ENCODE measurements around the gene CFHR5. TPM values are rescaled to one million over a fixed set of nuclear protein-coding genes. Genes with fewer than 3 reads are reported as not detected.

Gene CFHR5
- total RNA-seq, 1 experiment from 2014 or later: not detected

DNA sequence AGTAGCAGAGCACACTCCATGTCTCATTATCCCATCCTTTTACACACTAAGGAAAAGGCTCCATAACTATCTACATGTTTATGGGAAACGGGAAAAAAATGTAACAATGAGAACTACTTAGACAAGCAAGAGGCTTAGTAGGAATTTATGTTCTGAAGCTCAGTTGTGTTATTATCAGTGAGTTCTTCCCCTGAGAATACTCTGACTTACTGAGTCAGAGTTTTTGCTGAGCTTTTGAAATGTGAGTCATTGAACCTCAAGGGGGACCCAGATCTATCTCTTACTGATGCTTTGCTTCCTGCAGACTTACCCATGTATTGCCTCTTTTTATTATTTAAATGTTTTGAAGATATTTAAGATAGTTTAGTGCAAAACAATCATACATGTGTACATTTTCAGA lies 20.1 kb downstream of the CFHR5 start:
- DNase-seq: no peak
- Histone ChIP-seq H3K27me3 (replicated peaks; ENCODE audit: control insufficient read depth, insufficient read depth, low read length) (no peaks in the 10 kb centered on the region), H3K4me3 (ENCODE audit: low read depth, low read length) (no peak overlapping the region), H3K9me3 (no peaks in the 10 kb centered on the region), H3K4me1 (no peaks in the 10 kb centered on the region), H3K36me3 (ENCODE audit: control insufficient read depth, insufficient read depth, low read length) (no peaks in the 10 kb centered on the region)
- Mint-ChIP-seq H3K36me3 (ENCODE audit: insufficient read depth, unreplicated experiment) (no peaks in the 10 kb centered on the region), H3K27ac (ENCODE audit: unreplicated experiment) (no peak overlapping the region), H3K4me1 (ENCODE audit: low read depth, unreplicated experiment) (no peaks in the 10 kb centered on the region), H3K4me3 (ENCODE audit: unreplicated experiment) (no peak overlapping the region), H3K9me3 (ENCODE audit: unreplicated experiment) (no peaks in the 10 kb centered on the region), H3K27me3 (ENCODE audit: insufficient read depth, unreplicated experiment) (no peaks in the 10 kb centered on the region)
- ChIA-PET CTCF (no interaction called here), POLR2A (no interaction called here)
- TF ChIP-seq, protein P1, sequence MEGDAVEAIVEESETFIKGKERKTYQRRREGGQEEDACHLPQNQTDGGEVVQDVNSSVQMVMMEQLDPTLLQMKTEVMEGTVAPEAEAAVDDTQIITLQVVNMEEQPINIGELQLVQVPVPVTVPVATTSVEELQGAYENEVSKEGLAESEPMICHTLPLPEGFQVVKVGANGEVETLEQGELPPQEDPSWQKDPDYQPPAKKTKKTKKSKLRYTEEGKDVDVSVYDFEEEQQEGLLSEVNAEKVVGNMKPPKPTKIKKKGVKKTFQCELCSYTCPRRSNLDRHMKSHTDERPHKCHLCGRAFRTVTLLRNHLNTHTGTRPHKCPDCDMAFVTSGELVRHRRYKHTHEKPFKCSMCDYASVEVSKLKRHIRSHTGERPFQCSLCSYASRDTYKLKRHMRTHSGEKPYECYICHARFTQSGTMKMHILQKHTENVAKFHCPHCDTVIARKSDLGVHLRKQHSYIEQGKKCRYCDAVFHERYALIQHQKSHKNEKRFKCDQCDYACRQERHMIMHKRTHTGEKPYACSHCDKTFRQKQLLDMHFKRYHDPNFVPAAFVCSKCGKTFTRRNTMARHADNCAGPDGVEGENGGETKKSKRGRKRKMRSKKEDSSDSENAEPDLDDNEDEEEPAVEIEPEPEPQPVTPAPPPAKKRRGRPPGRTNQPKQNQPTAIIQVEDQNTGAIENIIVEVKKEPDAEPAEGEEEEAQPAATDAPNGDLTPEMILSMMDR (IDR thresholded peaks at IDR 0.05; ENCODE audit: insufficient read depth in 1 of 2, low read depth in 1 of 2, low read length in 1 of 2, severe bottlenecking in 1 of 2, unreplicated experiment in 1 of 2): no peak
- intact Hi-C loops (cut with micrococcal nuclease; ENCODE audit: unreplicated experiment): no loop called here
- no TSS peak for BruUV-seq (replicated peaks)

DNA sequence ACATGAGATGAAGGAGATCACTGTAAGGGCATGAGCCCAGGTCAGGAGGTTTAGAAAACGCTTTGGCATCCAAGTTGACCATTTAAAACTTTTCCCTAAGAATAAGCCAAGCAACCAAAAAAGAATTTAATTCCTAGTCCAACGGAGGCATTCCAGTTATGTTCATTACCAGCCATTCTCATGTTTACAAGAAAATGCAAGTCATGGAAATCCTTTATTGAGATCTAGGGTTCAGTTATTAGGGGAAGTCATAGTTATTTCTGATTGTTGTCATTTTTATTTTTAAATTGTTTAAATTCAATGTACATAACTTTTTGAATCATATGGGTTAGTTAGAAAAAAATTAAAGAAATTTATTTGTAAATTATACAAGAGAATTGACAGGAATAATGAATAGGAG lies 24.5 kb downstream of the CFHR5 start:
- H3K4me3 Mint-ChIP-seq (ENCODE audit: unreplicated experiment): no peak overlapping the region
- CTCF ChIA-PET: no interaction called here

DNA sequence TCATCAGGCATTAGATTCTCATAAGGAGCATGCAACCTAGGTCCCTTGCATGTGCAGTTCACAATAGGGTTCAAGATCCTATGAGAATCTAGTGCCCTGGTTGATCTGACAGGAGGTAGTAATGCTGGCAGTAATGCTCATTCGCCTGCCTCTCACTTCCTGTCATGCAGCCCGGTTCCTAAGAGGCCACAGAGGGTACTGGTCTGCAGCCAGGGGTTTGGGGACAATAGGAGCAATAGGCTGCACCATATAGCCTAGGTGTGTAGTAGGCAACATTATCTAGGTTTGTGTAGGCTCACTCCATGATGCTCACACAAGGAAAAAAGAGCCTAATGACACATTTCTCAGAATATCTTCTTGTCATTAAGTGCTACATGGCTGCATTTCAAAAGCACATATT lies 25.8 kb downstream of the CFHR5 start:
- no peaks in the 10 kb centered on the region for H3K36me3 ChIP-seq (ENCODE audit: control insufficient read depth, insufficient read depth, low read length)
- H3K36me3 Mint-ChIP-seq (ENCODE audit: insufficient read depth, unreplicated experiment): no peaks in the 10 kb centered on the region
- H3K4me3 ChIP-seq (ENCODE audit: low read depth, low read length): no peak overlapping the region
- H3K9me3 Mint-ChIP-seq (ENCODE audit: unreplicated experiment): no peaks in the 10 kb centered on the region
- intact Hi-C loops (cut with micrococcal nuclease; ENCODE audit: unreplicated experiment): no loop called here
- CTCF ChIA-PET: no interaction called here
- H3K9me3 ChIP-seq: no peaks in the 10 kb centered on the region
- DNase-seq: no peak
- H3K27ac Mint-ChIP-seq (ENCODE audit: unreplicated experiment): no peak overlapping the region
- H3K4me3 Mint-ChIP-seq (ENCODE audit: unreplicated experiment): no peak overlapping the region
- BruUV-seq (replicated peaks): no TSS peak
- peaks cover 4% of the 10 kb centered on the region for H3K27me3 Mint-ChIP-seq (ENCODE audit: insufficient read depth, unreplicated experiment)
- POLR2A ChIA-PET: no interaction called here
- TF ChIP-seq, protein P1 (IDR thresholded peaks at IDR 0.05; ENCODE audit: insufficient read depth in 1 of 2, low read depth in 1 of 2, low read length in 1 of 2, severe bottlenecking in 1 of 2, unreplicated experiment in 1 of 2): no peak
- H3K4me1 ChIP-seq: no peaks in the 10 kb centered on the region
- no peaks in the 10 kb centered on the region for H3K27me3 ChIP-seq (replicated peaks; ENCODE audit: control insufficient read depth, insufficient read depth, low read length)
- H3K4me1 Mint-ChIP-seq (ENCODE audit: low read depth, unreplicated experiment): no peaks in the 10 kb centered on the region

More for the DNA sequence above, 24.5 kb downstream of the CFHR5 start:
- BruUV-seq (replicated peaks): no TSS peak
- no peak overlapping the region for H3K27ac Mint-ChIP-seq (ENCODE audit: unreplicated experiment)
- peaks cover 4% of the 10 kb centered on the region for H3K27me3 Mint-ChIP-seq (ENCODE audit: insufficient read depth, unreplicated experiment)
- POLR2A ChIA-PET: no interaction called here
- TF ChIP-seq, protein P1 (IDR thresholded peaks at IDR 0.05; ENCODE audit: insufficient read depth in 1 of 2, low read depth in 1 of 2, low read length in 1 of 2, severe bottlenecking in 1 of 2, unreplicated experiment in 1 of 2): no peak
- no peak for DNase-seq
- no peaks in the 10 kb centered on the region for H3K4me1 ChIP-seq
- H3K36me3 ChIP-seq (ENCODE audit: control insufficient read depth, insufficient read depth, low read length): no peaks in the 10 kb centered on the region
- no peaks in the 10 kb centered on the region for H3K36me3 Mint-ChIP-seq (ENCODE audit: insufficient read depth, unreplicated experiment)
- no peaks in the 10 kb centered on the region for H3K9me3 ChIP-seq
- H3K4me1 Mint-ChIP-seq (ENCODE audit: low read depth, unreplicated experiment): no peaks in the 10 kb centered on the region
- H3K27me3 ChIP-seq (replicated peaks; ENCODE audit: control insufficient read depth, insufficient read depth, low read length): no peaks in the 10 kb centered on the region
- no peak overlapping the region for H3K4me3 ChIP-seq (ENCODE audit: low read depth, low read length)
- H3K9me3 Mint-ChIP-seq (ENCODE audit: unreplicated experiment): no peaks in the 10 kb centered on the region
- intact Hi-C loops (cut with micrococcal nuclease; ENCODE audit: unreplicated experiment): no loop called here
